PC-9 (cell line): ENCODE data around the gene CHSY3.

Experiments used
- EZH2 ChIP-seq: fragments of 200-600 bp; sonication (generic); IDR thresholded peaks from 2 replicates; pipeline ENCODE4 v1.8.0; 2017; ENCODE audit warnings: antibody characterized with exemption, low read depth
- TF ChIP-seq, protein P1 (sequence below): fragments of 200-600 bp; sonication (generic); conservative IDR thresholded peaks from 2 replicates; pipeline ENCODE4 v1.6.1; 2017; ENCODE audit warnings: mixed run types, antibody characterized with exemption, mild to moderate bottlenecking, moderate library complexity

- TF ChIP-seq, protein P1, sequence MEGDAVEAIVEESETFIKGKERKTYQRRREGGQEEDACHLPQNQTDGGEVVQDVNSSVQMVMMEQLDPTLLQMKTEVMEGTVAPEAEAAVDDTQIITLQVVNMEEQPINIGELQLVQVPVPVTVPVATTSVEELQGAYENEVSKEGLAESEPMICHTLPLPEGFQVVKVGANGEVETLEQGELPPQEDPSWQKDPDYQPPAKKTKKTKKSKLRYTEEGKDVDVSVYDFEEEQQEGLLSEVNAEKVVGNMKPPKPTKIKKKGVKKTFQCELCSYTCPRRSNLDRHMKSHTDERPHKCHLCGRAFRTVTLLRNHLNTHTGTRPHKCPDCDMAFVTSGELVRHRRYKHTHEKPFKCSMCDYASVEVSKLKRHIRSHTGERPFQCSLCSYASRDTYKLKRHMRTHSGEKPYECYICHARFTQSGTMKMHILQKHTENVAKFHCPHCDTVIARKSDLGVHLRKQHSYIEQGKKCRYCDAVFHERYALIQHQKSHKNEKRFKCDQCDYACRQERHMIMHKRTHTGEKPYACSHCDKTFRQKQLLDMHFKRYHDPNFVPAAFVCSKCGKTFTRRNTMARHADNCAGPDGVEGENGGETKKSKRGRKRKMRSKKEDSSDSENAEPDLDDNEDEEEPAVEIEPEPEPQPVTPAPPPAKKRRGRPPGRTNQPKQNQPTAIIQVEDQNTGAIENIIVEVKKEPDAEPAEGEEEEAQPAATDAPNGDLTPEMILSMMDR, result no peak
- TF ChIP-seq EZH2, result no peak
Observed at GRCh38 chr5:129977810-129978209, 73.5 kb downstream of the CHSY3 start.
